PFSK-1 (cell line): ENCODE data around the gene KIF1C.

Experiments used
- FOXP2 ChIP-seq: optimal IDR thresholded peaks from 2 replicates; pipeline ENCODE3; 2011; ENCODE audit warnings: borderline replicate concordance, control low read depth, inconsistent platforms; ENCODE audit not compliant: insufficient read depth; ENCODE audit errors: extremely low read length, extremely low read depth
- POLR2AphosphoS5 ChIP-seq: IDR thresholded peaks from 2 replicates; pipeline ENCODE4 v1.6.1; 2012; ENCODE audit warnings: low read depth, mild to moderate bottlenecking, control low read depth, low read length, moderate library complexity
- SIN3A ChIP-seq: IDR thresholded peaks from 2 replicates; pipeline ENCODE4 v1.6.1; 2012; ENCODE audit warnings: mild to moderate bottlenecking, low read length, moderate library complexity, borderline replicate concordance; ENCODE audit not compliant: insufficient read depth
- TAF1 ChIP-seq: IDR thresholded peaks from 2 replicates; pipeline ENCODE4 v1.6.1; 2012; ENCODE audit warnings: low read length, control low read depth, borderline replicate concordance; ENCODE audit not compliant: insufficient read depth
- TF ChIP-seq, protein P1 (sequence below), 2 experiments: IDR thresholded peaks; 2 replicates each; pipeline versions ENCODE4 v1.6.1 to v1.8.0; 2011 to 2012; ENCODE audit warnings: low read depth in 2 of 2, low read length in 2 of 2, control low read depth in 1 of 2, inconsistent platforms in 1 of 2, mild to moderate bottlenecking in 1 of 2, moderate library complexity in 1 of 2; ENCODE audit not compliant: insufficient read depth in 1 of 2

Gene KIF1C

DNA sequence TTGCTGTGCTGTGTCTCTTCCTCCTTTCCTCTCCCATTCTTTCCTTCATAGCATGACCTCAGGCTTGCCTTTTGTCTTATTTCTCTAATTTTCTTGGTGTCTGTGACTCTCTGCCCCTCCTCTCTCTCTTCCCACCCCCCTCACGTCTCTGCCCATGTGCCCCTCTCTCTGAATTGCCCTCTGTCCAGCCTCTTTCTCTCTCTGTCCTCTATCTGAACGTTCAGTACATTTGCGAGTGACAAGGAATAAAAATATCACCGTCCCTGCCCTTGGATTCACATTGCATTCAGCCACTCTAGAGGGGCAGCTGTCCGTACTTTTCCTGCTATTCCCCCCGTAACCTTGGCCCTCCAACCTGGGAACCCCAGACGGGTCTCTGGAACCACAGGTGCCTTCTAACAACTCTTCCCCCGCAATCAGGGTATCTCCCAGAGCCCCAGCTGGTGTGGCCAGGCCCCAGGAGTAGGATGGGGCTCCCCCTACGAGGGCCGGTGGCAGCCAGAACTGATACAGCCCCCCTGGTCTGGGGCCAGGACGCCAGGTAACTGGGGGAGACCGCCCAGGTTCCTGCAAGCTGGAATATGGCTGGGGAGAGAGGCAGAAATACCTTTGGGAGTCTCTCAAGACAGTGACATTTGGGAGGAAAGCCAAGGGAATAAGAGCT, 1.8 kb downstream of the KIF1C start:
- TF ChIP-seq SIN3A (no peak), FOXP2 (no peak), TAF1 (no peak)
- TF ChIP-seq, protein P1, sequence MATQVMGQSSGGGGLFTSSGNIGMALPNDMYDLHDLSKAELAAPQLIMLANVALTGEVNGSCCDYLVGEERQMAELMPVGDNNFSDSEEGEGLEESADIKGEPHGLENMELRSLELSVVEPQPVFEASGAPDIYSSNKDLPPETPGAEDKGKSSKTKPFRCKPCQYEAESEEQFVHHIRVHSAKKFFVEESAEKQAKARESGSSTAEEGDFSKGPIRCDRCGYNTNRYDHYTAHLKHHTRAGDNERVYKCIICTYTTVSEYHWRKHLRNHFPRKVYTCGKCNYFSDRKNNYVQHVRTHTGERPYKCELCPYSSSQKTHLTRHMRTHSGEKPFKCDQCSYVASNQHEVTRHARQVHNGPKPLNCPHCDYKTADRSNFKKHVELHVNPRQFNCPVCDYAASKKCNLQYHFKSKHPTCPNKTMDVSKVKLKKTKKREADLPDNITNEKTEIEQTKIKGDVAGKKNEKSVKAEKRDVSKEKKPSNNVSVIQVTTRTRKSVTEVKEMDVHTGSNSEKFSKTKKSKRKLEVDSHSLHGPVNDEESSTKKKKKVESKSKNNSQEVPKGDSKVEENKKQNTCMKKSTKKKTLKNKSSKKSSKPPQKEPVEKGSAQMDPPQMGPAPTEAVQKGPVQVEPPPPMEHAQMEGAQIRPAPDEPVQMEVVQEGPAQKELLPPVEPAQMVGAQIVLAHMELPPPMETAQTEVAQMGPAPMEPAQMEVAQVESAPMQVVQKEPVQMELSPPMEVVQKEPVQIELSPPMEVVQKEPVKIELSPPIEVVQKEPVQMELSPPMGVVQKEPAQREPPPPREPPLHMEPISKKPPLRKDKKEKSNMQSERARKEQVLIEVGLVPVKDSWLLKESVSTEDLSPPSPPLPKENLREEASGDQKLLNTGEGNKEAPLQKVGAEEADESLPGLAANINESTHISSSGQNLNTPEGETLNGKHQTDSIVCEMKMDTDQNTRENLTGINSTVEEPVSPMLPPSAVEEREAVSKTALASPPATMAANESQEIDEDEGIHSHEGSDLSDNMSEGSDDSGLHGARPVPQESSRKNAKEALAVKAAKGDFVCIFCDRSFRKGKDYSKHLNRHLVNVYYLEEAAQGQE (IDR thresholded peaks at IDR 0.05; ENCODE audit: insufficient read depth in 1 of 2, low read depth in 2 of 2, low read length in 2 of 2), result no peak

DNA sequence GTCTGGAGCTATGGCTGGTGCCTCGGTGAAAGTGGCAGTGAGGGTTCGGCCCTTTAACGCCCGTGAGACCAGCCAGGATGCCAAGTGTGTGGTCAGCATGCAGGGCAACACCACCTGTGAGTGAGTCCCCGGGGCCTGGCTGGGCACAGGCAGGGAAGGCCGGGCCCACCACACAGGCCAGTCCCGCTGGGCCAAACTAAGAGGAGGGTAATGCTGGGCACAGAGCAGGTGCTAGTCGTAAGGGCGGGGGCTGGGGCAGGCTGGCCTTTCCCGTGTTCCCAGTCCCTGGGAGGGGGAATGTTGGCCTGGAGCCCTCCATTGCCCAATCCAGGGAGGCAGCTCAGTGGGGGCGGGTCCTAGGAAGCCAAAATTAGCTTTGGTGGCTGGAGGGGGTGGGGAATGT, 2.5 kb downstream of the KIF1C start:
- TF ChIP-seq TAF1 (no peak), SIN3A (no peak), POLR2AphosphoS5 (no peak), FOXP2 (no peak)
- TF ChIP-seq, protein P1 (IDR thresholded peaks at IDR 0.05; ENCODE audit: insufficient read depth in 1 of 2, low read depth in 2 of 2, low read length in 2 of 2), result no peak

DNA sequence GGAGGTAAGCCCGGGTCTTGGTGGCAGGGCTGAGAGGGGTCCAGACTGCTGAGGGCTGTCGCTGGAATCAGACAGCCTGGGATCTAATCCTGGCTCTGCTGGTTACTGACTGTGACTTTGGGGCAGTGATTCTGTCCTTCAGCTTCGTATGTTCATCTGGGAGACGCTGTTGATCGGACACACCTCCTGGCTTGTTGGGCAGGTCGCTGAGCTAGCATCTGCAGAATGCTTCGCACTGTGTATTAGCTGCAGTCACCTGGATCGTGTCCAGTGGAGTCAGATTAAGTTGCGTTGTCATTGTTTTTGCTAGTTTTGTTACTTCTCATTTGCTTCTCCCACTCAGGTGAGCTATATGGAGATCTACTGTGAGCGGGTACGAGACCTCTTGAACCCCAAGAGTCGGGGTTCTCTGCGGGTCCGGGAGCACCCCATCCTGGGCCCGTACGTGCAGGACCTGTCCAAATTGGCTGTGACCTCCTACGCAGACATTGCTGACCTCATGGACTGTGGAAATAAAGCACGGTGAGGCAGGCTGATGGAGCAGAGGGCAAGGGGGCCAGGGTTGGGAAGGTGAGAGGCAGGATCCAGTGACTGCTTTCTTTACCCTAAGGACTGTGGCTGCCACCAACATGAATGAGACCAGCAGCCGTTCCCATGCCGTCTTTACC, 4.5 kb downstream of the KIF1C start:
- TF ChIP-seq TAF1 (no peak), POLR2AphosphoS5 (no peak), SIN3A (no peak)
- TF ChIP-seq, protein P1 (IDR thresholded peaks at IDR 0.05; ENCODE audit: insufficient read depth in 1 of 2, low read depth in 2 of 2, low read length in 2 of 2), result no peak

DNA sequence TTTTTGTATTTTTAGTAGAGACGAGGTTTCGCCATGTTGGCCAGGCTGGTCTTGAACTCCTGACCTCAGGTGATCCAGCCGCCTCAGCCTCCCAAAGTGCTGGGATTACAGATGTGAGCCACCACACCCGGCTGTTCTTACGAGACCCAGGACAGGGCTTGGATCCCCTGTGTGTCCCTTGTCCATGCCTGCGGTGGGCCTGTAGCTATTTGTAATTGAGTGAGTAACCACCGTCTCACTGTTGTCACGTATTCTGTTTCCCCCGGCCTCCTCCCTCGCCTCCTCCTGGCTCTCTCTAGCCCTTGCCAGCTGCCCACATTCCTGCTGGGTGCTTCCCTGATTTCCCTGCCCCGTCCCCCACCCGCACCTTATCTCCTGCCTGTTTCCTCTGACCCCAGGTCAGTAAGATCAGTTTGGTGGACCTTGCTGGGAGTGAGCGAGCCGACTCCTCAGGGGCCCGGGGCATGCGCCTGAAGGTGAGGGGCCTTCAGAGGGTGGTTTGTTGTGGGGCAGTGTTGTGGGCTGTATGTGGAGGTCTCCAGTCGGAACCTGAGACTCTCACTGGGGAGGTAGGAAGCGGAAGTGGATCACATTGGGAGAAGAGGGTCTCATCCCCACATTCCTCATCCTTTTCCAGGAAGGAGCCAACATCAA, 5.6 kb downstream of the KIF1C start:
- no peak for TF ChIP-seq TAF1
- TF ChIP-seq POLR2AphosphoS5, result no peak

DNA sequence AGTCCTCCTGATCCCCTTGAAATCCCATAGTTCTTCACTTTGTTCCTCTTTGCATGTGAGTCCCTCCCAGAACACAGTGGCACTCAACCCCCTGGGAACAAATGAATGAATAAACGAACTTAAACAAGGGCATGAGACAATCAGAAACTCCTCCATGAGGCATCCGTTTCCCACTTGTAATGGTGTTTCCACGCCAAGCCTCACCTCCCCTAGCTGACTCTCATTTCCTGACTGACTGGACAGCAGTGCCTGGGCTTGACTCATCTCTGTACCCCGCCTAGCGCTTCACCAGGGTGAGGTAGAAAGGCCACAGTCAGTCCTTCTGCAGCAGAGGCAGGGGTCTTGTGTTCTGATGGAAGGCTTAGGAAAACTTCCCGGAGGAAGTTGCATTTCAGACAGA, 14.2 kb downstream of the KIF1C start:
- no peak for TF ChIP-seq FOXP2
- TF ChIP-seq TAF1, result no peak
- TF ChIP-seq POLR2AphosphoS5, result no peak
- no peak for TF ChIP-seq SIN3A
- TF ChIP-seq, protein P1 (IDR thresholded peaks at IDR 0.05; ENCODE audit: insufficient read depth in 1 of 2, low read depth in 2 of 2, low read length in 2 of 2), result no peak
